ENCODE data around the gene AHCYL2.
"Not testable (repeated sequence)": the region's sequence is repeated elsewhere in the genome, so short reads cannot be mapped to it uniquely, and the experiment has no call there.

Gene AHCYL2

GRCh38 chr7:129433847-129434674 is 209.2 kb downstream of the AHCYL2 start, which contains the start of gene STRIP2:
STRIP2 (plus strand) TSS chr7:129434432; CDS start chr7:129434473, 41 bp downstream.
- DNase-seq: peak; percentile 50

DNA sequence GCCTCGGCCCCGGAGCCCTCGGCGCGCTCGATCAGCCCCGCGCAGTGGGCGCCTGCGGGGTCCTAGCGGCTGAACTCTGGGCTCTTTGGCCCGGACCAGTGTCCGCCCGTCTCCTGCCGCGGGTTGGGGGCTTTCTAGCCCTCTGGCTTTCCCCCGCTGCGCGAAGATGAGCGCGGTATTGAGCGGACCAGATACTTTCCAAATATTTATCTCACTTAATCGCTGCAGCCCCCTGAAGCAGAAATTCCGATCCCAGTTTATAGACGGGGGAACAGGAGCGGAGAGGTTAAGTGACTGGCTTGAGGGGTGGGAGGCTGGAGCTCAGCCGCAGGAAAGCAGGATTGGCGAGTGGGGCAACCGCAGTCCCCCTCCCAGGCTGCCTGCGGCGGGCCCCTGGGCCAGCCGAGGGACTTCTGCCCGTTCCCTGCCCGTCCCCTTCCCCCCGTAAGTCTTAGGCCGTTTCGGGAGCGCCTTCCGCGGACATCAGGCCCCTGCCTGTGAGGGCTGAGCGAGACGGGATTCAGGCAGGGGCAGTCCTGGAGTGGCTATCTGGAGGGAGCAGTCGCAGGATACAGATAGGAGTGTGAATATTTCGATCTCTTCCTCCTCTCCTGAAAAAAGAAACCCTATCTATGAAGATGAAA is 210.0 kb downstream of the AHCYL2 start:
- DNase-seq: no peak

DNA sequence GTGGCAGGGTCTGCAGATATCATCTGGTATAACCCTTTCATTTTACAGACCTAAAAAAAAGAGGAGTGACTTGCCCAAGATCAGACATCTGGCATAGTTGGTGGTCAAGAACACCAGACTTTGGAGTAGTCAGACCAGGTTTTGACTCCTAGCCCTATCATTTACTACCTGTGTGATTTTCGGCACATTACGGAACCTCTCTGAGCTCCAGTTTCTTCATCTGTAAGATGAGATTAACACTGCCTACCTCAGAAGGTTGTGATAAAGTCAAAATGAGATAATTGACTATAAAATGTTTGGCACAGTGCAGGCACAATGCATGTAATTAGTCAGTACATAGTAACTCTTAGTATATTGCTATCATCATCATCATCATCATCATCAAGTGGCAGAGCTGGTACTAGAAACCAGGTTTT is 210.6 kb downstream of the AHCYL2 start:
- DNase-seq: no peak

DNA sequence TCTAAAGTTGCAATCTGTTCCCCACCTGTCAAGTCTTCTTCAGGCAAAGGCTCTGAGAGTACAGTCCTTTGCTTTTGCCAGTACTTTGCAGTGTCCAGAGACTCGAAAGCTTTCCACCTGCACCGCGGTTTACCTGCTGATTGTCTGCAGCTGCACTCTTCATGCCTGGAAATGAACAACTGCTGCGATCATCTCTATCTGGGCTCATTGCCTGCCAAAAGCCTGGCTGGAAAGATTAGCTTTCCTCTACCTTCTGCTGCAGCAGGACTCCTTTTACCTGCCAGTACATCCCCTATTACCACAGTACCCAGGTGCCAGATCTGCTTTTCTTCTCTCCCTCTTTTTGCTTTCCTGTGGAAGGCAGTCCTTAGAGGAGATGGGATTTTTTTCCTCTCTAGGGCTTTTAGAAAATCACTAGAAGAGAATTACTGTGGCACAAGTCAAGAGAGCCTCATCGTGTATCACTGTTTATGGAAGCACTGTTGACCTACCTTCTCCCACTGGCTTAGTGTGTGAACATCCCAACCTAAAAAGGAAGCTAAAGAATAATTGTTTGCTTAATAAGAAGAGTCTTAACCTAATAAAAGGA is 211.6 kb downstream of the AHCYL2 start:
- DNase-seq: no peak

DNA sequence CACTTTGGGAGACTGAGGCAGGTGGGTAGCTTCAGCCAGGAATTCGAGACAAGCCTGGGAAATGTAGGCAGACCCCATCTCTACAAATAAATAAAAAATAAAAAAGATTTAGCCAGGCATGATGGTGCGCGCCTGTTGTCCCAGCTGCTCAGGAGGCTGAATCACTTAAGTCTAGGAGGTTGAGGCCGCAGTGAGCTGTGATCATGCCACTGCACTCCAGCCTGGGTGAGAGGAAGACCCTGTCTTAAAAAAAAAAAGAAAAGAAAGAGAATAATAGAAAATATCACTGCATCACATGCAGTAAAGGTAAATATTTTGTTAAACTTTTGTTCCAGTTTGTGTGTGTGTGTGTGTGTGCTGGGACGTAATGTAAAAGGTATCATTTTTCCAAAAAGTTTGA is 212.4 kb downstream of the AHCYL2 start:
- DNase-seq: no peak

DNA sequence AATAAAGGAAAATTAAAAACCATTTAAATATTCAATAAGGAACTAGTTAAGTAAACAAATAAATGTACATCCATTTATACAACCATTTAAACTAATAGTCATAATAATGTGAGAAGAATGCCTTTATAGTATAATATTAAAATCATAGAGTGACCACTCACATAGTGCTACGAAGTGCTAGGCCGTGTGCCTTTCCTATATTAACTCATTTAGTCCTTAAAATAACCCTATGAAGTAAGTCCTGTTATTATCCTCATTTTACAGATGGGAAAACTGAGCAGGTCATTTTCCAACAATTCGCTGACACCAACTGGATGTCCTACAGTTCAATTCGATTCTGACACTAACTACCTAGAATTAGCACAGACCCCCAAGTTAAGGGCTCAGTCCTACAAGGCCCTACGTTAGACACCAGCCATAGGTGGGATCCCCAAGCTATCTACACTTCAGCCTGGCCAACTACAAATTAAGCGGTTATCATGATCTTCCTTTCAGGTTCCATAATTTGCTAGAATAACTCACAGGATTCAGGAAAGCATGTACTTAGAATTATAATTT is 213.5 kb downstream of the AHCYL2 start:
- no peak for DNase-seq

DNA sequence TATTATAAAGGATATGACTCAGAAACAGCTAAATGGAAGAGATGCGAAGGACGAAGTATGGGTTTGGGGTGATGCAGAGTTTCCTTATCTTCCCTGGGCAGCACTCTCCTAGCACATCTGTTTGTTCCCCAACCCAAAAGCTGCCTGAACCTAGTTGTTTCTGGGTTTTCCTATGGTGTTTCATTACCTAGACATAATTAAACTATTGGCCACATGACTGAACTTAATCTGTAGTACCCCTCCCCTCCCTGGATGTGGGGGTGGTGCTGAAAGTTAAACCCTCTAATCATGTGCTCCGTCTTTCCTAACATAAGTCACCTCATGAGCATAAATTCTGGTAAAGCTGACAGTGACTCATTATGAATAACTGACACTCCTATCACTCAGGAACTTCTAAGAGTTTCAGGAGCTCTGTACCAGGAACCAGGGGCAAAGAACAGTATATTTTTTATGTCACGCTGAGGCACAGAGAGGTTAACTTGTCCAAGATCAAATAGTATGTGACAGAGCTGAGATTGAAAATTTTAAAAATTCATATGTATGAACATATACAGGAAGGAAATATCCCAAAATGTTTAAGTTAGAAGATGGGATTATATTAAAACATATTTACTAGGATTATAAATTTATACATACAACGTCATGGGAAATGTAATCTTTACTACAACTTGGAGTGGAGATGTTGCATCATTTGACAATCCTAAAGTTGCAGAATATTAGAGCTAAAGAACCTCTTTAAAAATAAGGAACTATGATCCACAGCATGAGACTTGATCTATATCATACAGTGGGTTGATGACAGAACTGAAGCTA is 214.2 kb downstream of the AHCYL2 start:
- DNase-seq: no peak

DNA sequence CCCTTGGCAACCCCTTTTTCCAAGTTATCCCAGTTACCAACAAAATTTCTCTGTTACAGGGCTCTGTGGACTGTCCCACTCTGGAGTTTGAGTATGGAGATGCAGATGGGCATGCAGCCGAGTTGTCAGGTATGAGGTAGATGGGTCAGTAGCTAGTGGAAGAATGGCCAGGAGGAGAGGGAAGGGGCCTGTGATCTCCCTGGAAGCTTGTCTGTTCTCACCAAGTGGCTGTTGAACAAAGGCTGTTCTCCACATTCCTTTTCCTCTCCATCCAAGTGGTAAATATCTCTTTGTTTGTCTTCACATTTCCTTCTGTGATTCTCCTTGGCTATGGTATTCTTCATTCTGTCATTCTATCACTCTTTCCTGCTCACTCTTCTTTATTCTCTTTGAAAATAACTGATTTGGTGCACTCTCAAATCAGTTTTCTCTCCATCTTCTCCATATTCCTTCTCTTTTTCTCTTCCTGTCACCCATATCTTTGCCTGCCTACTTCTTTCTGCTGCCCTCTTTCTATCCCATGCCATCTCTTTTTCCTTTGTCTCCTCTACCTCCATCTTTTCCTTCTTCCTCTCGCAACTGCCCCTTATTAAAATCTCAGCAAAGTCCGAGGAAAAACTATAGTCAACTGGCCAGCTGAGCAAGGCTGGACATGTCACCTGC is 215.3 kb downstream of the AHCYL2 start:
- DNase-seq: no peak

GRCh38 chr7:129443612-129444011 is 218.8 kb downstream of the AHCYL2 start:
- no peak for DNase-seq

GRCh38 chr7:129444776-129445175 is 219.9 kb downstream of the AHCYL2 start:
- DNase-seq: not testable (repeated sequence)

DNA sequence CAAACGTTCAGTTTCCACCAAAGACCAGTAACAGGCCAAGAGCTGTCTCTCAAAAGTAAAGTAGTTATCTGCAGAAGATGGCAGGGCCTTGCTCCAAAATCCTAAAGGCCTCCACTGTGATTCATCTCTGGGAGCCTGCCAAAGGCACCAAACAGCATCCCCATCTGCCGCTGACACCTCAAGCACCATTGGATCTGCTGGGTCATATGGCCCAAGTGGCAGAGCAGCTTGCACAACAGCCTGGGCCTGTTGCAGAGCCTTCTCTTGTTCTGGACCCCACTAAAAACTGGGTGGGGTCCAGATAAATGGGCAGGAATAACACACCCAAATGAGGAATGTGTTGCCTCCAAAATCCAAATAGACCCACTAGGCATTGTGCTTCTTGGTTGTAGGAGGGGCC is 222.1 kb downstream of the AHCYL2 start:
- not testable (repeated sequence) for DNase-seq

- DNase-seq: not testable (repeated sequence)
Measured at GRCh38 chr7:129447445-129447844, 222.6 kb downstream of the AHCYL2 start.

- not testable (repeated sequence) for DNase-seq
Measured at GRCh38 chr7:129448608-129449007, 223.8 kb downstream of the AHCYL2 start.

DNA sequence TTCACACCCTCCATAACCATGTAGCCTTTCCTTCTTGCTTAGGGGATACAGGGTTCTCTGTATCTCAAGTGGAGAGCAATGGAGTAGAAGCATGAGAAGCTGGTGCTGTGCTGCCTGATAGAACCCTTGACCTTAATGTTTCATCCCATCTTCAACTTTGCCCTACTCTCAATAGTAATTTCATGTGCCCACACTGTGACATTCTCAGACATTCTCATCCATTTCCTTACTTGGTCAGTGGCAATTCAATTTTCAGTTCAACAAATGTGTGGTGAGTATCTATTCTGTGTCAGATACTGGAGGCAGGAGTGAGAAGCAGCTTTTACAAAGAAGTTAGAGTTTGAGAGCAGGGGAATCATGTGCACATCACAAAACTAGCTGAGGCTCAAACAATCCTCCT is 225.5 kb downstream of the AHCYL2 start:
- DNase-seq: no peak

DNA sequence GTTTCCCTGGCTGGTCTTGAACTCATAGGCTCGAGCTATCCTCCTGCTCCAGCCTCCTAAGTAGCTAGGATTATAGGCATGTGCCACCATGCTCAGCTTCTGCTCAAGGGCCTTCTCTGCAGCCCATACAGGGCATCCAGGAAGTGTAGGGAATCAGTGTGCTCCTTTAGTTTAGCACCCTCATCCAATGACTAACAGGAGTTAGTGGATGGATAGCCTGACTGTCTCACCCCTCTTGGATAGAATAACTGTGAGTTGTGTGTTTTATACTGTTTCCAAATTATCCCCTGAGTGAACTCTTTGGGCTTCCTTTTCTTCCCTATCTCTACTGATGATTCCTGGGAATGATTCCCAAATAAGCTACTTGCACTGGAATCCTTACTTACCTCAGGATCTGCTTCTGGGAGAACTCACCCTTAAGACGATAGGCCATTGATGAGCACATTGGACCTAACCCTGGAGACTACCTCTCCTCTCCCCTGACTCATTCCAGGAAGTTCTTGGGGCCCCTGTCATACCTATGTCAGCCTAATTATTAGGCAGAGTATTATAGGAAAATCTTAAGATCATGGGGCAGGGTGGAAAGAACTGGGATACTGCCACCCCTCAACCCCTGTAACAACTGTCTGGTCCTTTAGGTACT is 227.9 kb downstream of the AHCYL2 start:
- no peak for DNase-seq

DNA sequence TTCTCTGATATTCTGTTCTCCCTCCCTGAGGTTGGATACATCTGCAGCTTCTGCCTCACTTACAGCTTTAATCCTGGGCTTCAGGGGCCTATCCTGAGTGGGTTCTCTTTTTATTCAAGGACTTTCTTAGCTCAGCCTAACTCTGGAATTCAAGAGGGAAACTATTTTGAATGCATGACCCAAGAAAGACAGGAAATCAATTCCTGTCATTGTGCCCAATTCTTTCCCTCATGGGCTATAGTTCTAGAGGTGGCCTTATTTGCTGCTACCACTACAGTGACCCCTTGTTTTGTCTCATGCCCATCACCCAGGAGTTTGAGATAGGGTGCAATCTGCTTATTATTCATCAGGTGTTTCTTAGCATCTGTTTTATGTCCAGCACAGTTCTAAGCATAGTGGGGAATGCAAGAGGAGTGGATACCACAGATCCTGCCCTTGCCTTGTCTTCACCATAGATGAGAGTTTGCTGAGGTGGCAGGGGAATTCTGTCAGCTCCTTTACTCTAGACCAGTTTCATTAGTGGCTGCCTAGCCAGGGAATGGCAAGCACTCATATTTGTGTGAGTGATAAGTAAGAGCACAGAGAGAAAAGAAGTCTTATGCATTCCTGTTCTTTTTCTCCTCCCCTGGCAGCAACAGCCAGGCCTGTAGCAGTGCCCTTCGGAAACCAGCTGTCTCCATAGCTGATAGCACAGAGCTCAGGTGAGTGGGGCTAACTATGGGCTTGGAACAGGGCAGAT is 228.8 kb downstream of the AHCYL2 start:
- no peak for DNase-seq

DNA sequence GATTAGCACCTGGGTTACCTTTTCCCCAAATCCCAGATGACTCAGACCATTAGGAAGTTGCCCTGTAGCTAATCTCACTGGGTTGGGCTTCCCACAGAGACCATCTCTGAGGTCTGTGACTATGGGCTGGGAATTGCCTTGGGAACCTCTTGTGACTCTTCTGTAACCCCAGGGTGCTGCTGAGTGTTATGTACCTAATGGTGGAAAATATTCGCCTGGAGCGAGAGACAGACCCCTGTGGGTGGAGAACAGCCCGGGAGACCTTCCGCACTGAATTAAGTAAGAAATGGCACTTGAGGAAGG is 229.4 kb downstream of the AHCYL2 start:
- no peak for DNase-seq

DNA sequence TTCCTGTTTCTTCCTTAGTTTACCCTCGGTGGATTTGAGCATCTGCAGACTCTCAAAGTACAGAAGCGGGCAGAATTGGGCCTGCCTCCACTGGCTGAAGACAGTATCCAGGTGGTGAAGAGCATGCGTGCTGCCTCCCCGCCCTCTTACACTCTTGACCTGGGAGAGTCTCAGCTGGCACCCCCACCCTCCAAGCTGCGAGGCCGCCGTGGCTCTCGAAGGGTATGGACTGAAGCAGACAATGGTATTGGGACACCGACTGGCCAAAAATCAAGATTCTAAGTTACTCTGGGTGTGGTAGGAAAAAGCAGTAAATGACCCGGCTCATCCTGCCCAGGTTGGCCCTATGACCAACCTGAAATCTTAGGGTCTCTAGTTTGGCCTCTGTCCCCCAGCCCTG is 231.6 kb downstream of the AHCYL2 start:
- DNase-seq: no peak

DNA sequence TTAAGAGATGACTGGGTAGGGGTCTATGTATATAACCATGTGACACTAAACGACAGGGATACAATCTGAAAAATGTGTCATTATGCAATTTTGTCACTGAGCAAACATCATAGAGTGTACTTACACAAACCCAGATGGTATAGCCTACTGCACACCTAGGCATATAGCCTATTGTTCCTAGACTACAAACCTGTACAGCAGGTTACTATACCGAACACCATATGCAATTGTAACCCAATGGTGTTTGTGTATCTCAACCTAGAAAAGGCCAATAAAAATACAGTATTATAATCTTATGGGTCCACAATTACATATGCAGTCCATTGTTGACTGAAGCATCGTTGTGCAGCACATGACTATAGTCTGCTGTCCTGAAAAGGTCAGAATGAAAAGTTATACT is 232.3 kb downstream of the AHCYL2 start:
- no peak for DNase-seq

DNA sequence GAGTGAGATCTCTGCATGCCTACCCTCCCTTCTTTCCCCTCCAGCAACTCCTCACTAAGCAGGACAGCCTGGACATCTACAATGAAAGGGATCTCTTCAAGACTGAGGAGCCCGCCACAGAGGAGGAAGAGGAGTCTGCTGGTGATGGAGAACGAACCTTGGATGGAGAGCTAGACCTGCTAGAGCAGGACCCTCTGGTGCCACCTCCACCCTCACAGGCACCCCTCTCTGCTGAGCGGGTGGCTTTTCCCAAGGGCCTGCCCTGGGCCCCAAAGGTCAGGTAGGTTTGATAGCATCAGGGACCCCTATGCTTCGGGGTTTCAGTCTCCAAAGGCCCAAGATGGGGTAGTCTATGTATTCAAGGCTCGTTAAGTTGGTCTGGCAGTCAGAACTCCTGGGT is 233.3 kb downstream of the AHCYL2 start:
- DNase-seq: no peak

GRCh38 chr7:129461809-129462208 is 237.0 kb downstream of the AHCYL2 start:
- DNase-seq: no peak
